22Rv1 (cell line): ENCODE results near the gene LYVE1.

ENCODE experiments used
- H3K27ac ChIP-seq: fragments of 450-650 bp; 2 replicates; pipeline ENCODE4 v1.5.1; 2017
- ZFX ChIP-seq: fragments of 450-650 bp; IDR thresholded peaks from 2 replicates; pipeline ENCODE4 v1.6.1; 2017; ENCODE audit warnings: antibody characterized with exemption, borderline replicate concordance
- TF ChIP-seq, protein P1 (sequence below): fragments of 450-650 bp; IDR thresholded peaks from 2 replicates; pipeline ENCODE4 v1.5.1; 2017; ENCODE audit warnings: mild to moderate bottlenecking

The LYVE1 gene

DNA sequence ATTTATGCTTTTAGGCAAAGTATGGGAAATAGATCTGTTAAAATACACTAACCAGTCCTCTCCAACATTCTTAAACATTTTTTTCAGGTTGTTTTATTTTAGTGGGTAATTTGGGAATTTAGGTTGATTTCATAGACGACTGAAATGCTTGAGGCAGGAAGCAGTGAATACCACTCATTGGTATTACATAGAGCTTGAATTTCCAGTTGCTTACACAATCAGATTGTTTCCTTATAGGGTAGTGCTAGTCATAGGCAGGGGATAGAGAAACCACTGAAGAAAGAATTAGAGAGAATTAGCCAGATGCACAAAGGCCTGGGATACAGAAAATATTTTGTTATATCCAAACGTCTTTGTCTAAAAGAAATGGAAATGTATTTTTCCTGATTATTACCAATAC, 23.9 kb upstream of the LYVE1 start:
- no peak overlapping the region for H3K27ac ChIP-seq

DNA sequence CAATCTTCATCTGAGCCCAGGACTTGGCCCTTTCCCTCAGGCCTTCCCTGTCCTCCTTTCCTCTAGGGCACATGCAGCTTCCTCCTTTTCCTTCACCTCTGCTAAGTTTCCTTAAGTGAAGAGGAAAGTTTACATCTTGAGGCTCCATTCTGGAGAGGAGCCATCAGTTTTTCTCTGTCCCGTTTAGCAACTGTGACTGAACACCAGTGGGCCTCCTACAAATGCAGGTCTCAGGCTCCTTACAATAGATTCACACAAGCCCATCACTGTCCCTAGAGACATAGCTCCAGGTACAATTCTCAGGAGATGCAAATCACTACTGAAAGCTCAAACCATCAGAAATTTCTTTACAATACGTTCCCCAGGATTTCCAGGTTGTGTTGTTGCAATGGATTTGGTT, 23.3 kb upstream of the LYVE1 start:
- H3K27ac ChIP-seq: no peak overlapping the region
- TF ChIP-seq, protein P1, sequence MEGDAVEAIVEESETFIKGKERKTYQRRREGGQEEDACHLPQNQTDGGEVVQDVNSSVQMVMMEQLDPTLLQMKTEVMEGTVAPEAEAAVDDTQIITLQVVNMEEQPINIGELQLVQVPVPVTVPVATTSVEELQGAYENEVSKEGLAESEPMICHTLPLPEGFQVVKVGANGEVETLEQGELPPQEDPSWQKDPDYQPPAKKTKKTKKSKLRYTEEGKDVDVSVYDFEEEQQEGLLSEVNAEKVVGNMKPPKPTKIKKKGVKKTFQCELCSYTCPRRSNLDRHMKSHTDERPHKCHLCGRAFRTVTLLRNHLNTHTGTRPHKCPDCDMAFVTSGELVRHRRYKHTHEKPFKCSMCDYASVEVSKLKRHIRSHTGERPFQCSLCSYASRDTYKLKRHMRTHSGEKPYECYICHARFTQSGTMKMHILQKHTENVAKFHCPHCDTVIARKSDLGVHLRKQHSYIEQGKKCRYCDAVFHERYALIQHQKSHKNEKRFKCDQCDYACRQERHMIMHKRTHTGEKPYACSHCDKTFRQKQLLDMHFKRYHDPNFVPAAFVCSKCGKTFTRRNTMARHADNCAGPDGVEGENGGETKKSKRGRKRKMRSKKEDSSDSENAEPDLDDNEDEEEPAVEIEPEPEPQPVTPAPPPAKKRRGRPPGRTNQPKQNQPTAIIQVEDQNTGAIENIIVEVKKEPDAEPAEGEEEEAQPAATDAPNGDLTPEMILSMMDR: no peak
- no peak for TF ChIP-seq ZFX

More for the DNA sequence above, 23.9 kb upstream of the LYVE1 start:
- TF ChIP-seq, protein P1: no peak
- no peak for TF ChIP-seq ZFX

DNA sequence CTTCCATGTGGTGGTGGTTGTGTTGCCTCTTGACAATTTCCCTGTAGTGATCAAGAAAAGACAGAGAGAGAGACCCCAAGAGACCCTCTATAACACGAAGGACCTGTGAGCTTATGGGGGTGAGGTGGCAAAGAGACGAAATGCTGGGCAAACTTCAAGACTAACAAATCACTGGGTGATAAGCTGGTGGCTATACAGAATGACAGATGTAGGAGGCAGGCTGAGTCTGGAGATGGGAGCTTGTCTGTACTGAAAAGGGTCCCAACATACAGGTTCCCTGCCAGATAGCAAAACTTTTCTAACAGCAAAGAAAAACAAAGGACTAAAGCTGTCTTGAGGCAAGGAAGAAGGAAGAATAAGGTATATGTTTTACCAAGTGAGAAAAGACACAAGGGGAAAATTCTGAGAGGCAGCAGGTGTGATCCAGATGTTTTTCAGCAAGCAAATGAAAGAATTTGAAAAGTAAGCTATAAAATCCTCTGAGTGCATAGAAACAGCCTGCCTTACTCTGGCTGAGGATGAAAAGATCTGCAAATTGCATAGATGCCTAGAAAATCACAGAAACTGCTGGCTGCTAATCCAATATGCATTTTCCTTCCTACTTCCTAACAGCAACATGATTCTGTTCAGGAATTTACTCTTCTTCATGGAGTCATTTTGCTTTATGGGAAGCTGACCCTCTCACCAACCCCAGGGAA, 21.9 kb upstream of the LYVE1 start:
- no peak overlapping the region for H3K27ac ChIP-seq

DNA sequence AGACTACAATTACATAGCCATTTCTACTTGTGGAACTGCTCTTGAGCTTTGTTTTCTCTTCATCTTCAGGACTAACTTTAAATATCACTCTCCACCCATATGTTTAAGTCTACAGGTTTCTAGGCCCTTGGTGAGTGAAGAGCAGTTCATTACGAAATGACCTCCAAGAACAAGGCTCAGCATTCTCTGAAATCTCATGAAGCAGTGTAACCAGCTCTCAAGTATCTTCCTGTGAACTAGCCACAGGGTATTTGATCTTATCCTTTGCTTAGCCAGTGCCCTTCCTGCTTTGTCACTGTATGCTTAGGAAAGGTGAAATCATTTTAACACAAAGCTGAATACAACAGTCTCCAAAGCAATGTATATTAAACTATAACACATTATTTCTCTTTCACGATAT, 20.4 kb upstream of the LYVE1 start:
- no peak for TF ChIP-seq ZFX
- TF ChIP-seq, protein P1: no peak
- H3K27ac ChIP-seq: no peak overlapping the region

More for the DNA sequence above, 21.9 kb upstream of the LYVE1 start:
- TF ChIP-seq, protein P1: no peak
- TF ChIP-seq ZFX: no peak

- TF ChIP-seq, protein P1: no peak
- no peak overlapping the region for H3K27ac ChIP-seq
These were observed 19.5 kb upstream of the LYVE1 start for GRCh38 chr11:10587995-10588394.

GRCh38 chr11:10587388-10587787, 18.9 kb upstream of the LYVE1 start:
- TF ChIP-seq, protein P1: no peak
- TF ChIP-seq ZFX: no peak
- no peak overlapping the region for H3K27ac ChIP-seq

DNA sequence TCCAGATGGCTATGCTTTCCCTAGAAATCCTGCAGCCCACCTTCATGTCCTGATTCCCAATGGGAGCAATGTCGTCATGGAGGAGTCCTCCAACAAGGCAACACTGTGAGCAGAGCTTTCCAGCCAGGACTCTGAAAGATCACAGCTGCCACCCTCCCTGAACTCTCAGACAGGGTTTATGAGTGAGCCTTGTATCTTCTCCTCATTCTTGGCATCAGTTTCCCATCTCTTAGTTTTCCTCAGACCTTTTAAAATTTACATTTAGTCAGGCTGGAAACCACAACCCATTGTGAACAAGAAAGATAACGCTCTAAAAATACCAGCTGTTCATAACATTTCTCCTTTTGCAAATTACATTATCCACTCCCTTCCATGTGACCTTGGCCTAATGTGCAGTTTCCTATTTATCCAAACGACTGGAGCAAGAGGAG, 15.6 kb upstream of the LYVE1 start:
- no peak overlapping the region for H3K27ac ChIP-seq
- no peak for TF ChIP-seq ZFX
- TF ChIP-seq, protein P1: no peak
